Activated CD4-positive, CD25-positive, alpha-beta regulatory T cell treated with anti-CD3 and anti-CD28 coated beads, Interleukin-2, amount 50 U/mL, for 16 hours (primary cell): ENCODE results near the gene EFHB.
"Not testable (repeated sequence)": the region's sequence is repeated elsewhere in the genome, so short reads cannot be mapped to it uniquely, and the experiment has no call there.

Experiments
- DNase-seq: peaks from one replicate; pipeline ENCODE4 v3.0.0-alpha.2; 2020; ENCODE audit warnings: low read depth, low spot score

EFHB gene, protein sequence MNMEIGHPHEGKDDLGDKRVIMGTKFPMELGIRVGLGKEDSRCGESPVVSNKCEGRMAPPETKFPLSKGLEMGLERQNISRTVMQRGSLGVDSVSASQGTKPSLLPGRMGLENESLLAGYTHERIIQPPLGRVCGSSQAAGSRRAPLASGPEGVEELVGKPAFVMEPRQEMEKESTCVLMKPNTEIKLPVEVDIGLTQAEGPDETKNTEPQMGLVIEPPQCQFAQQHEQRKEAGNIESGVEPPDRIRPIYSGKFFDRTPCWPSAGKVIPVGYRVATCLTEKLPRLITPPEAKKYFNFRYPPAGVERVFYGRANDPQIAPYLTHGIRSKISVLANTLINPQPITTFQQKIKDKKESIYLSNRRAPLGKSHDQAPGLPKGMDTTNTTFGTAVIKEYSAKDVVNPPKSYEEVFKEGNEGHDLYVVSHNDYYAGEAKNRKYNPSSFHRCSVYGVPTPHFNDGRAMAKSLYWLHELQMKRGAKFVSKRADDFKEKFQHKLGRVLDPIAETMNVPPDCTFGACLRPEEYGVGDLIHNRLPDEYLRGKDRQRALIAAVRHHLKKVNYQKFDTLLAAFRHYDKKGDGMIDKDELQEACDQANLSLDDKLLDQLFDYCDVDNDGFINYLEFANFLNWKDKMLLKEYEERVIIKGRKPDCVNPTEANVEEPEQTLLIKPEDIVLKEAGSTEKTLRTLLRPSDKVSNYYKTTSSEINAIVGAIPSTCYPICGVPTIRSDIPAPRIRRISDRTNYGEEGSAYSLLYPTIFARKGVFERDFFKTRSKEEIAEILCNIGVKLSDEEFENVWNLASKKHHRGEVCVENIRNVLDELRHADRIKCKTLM

GRCh38 chr3:19934098-19934566 lies at the start of gene EFHB:
TSS of gene EFHB (minus strand) at chr3:19934217. CDS start at chr3:19934018, 199 bp downstream.
- no peak for DNase-seq

DNA sequence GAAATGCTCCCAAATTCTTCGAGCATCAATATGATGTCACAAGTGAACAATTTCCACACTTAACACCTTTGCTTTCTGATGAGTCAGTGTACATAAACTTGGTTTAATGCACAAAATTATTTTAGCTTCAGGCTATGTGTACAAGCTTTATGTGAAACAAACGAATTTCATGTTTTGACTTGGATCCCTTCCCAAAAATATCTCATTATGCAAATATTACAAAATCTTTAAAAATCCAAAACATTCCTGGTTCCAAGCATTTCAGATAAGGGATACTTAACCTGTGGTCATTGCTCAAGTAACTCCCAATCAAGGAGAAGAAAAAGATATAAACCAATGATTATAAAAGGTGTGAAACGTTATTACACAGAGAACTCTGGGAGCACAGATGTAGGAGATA lies 38.0 kb upstream of the EFHB start:
- DNase-seq = no peak

DNA sequence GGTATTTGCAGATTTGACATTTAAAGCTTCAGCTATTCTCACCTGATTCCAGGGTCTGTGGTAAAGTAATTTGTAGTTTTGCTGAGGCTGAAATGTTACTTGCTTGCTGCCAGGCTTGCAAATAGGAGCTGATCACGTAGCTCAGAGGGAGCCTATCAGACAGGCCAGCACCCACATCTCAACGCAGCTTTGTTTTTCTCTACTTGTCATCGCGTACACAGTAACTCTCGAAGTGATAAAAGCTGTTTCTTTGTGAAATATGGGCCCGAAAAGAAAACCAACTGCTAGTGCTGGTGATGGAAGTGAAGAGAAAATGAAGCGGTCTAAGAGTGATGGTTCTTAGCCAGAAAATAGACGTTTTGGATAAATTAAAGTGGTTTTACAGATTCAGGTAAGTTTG lies 36.3 kb upstream of the EFHB start:
- DNase-seq = no peak

- DNase-seq = no peak
Measured at GRCh38 chr3:19967812-19968211, 33.8 kb upstream of the EFHB start.

DNA sequence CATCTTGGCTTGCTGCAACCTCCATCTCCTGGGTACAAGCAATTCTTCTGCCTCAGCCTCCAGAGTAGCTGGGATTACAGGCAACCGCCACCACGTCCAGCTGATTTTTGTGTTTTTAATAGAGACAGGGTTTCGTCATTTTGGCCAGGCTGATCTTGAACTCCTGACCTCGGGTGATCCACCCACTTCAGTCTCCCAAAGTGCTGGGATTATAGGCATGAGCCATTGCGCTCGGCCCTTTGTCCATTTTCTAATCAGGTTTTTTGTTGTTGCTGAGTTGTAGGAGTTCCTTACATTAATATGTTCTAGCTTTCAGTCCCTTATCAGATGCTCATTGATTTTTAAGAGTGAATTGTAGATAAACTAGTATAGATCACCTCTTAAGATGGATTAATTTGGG lies 33.2 kb upstream of the EFHB start:
- no peak for DNase-seq

DNA sequence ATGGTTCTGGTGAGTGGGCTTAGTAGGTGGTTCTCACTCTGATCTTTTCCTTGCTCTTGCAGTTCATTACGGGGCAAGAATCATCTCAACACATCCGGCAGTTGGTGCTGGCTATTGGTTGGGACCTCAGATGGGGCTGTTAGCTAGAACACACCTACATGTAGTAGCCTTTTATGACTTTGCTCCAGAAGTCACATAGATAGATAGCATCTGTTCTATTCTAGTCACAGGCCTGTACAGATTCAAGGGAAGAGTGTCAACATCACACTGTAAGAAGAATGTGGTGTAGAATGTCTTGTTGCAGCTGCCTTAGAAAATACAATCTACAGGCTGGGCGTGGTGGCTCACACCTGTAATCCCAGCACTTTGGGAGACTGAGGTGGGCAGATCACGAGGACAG lies 27.9 kb upstream of the EFHB start:
- no peak for DNase-seq

GRCh38 chr3:19960696-19961095 lies 26.7 kb upstream of the EFHB start:
- no peak for DNase-seq

DNA sequence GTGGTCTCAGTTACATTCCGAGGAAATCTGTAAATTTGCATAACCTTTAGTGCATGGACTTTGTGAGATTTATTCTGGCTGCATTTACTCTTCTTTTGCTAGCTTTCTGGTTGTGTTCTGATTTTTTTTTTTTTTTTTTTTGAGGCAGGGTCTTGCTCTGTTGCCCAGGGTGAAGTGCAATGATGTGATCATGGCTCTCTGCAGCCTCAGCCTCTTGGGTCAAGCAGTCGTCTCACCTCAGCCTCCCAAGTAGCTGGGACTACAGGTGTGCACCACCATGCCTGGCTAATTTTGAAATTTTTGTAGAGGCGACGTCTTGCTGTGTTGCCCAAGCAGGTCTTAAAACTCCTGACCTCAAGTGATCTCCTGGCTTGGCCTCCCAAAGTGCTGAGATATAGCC lies 25.5 kb upstream of the EFHB start:
- DNase-seq = no peak

- DNase-seq = not testable (repeated sequence)
Measured at GRCh38 chr3:19957354-19957753, 23.3 kb upstream of the EFHB start.

DNA sequence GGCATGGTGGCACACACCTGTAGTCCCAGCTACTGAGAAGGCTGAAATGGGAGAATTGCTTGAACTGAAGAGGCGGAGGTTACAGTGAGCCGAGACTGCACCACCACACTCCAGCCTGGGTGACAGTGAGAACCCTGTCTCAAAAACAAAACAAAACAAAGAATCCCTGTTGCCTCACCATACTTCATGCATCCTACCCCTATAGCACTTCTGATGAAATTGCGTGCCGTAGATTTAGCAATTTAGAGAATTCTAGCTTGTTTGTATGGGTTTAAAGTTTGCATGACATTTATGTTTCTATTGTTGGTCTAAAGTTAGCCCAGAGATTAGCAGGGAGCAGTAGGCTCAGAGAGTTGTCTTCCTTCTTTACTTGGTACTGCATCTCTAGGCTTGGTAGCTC lies 20.7 kb upstream of the EFHB start:
- no peak for DNase-seq

DNA sequence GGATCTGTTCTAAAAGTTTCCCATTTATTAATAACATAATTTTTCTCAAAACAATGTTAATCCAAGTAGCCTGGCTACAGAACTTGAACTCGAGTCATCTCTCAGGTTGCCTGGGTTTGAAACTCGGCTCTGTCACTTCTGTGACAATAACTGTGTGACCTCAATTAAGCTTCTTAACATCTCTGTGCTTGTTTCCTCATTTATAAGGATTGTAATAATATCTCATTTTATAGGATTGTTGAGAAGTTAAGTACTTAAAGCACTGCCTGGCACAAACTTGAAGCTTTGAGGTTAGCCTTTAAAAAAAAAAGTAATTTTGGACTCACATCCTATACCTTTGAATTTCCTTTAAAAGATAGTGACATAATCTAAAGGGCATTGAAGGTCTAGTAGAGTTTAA lies 16.3 kb upstream of the EFHB start:
- no peak for DNase-seq

GRCh38 chr3:19948226-19948591 lies 14.2 kb upstream of the EFHB start:
- no peak for DNase-seq

GRCh38 chr3:19947549-19948225 lies 13.7 kb upstream of the EFHB start:
- peak; percentile 16 for DNase-seq

DNA sequence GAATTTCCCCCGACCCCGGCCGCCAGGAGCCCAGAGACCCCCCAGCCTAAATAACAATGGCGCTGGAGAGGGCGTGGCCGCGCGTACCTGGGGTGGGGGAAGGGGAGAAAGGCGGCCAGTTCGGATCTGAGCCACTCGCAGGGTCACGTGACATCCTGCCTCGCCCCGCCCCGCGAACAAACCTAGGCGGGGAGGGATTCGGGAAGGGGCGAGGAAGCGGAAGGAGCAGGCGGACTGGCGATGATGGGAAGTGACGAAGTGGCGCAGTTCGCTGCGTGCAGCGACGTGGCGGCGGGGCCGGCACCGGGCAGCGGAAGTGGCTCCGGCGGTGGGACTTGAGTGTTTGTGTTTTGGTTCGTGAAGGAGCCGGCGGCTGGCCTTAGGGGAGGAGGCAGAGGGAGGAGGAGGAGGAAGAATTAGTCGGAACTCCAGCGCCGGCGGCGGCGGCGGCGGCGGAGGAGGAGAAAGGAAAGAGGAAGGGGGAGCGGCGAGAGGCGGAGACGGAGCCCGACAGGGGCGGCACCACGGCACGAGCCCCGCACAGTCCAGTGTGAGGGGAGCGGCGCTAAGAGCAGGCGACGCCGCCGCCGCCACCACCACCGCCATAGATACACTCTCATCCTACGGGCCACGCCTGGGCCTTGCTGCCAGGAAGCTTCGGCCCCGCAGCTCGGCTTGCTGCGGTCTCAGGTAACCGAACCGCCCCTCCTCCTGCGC lies 13.0 kb upstream of the EFHB start, which contains the start of gene RAB5A:
Gene RAB5A (plus strand): TSS at position 266 of the 717 bp plus-strand sequence. CDS start 3,802 bp downstream, outside the sequence.
- peak; percentile 95 for DNase-seq

- no peak for DNase-seq
Measured at GRCh38 chr3:19945969-19946831, 12.2 kb upstream of the EFHB start.

- DNase-seq = no peak
Measured at GRCh38 chr3:19945534-19945933, 11.5 kb upstream of the EFHB start.

DNA sequence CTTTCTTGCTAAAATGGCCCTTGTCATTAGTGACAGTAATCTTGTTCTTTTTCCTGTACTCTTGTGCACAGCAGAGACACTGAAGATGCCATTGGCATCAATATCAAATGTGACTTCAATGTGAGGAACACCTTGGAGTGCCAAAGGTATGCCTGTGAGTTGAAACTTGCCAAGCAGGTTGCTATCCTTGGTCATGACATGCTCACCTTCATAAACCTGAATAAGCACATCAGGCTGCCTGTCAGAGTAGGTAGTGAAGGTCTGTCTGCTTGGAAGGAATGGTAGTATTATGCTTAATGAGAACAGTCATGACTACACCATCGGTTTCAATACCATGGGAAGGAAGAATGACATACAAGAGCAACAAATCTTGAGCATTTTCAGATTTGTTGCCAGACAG lies 6.6 kb upstream of the EFHB start:
- no peak for DNase-seq

GRCh38 chr3:19938295-19938627 lies 4.2 kb upstream of the EFHB start:
- no peak for DNase-seq

DNA sequence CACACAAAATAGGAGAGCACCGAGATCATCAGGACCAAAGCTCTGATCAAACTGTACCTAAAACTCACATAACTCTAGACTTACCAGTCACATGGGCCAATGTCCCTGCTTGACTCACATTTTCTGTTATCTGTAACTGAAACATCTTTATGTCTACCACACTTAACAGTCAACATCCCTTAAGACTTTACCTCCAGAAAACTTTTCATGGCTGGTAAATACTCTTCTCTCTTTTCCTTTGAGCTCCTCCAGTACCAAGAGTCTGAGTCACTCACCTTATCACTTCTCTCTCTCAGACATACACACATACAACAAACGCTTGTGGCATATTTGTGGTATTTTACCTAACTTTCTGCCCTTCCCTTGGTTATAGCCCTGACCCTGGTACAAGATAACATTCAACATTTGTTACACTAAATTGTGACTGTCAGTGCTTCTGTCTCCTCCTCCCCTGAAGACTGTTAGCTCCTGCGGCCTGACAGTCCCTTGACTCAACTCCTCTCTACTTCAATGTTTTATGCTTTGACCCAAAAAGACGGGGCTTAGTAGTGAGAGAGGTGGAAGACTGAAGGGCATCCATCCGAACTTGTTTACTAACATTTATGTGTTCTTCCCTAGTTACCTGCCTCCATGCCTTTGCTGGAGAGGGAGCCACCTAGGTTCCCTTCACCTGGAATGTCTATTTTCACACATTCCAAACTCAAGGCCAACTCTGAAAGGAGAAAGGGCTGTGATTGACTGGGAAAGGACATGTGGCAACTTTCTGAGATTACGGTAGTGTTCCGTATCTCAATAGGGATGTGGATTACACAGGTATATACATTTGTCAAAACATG lies 3.7 kb upstream of the EFHB start:
- no peak for DNase-seq

DNA sequence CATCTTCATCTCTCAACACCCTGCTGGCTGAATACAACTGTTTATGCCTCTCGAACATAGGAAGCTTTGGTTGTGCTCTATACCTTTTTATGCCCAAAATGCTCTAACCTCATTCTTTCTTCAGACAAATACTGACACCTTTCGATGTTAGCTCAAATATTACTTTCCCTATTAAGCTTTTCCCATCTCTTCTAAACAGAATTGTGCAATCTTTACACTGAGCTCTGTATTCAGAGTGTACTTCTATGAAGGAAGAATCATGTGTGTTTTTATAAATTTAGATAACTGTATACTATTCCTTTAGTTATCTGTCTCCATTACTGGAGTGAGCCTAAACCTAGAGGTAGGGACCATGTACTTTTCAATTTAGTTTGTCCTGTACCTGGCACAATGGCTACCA lies 1.6 kb downstream of the EFHB start:
- no peak for DNase-seq
